ENCODE measurements around the gene TBK1.
A peak's percentile ranks its signal among the peaks of the same experiment; 100 is the strongest.

Gene TBK1

DNA sequence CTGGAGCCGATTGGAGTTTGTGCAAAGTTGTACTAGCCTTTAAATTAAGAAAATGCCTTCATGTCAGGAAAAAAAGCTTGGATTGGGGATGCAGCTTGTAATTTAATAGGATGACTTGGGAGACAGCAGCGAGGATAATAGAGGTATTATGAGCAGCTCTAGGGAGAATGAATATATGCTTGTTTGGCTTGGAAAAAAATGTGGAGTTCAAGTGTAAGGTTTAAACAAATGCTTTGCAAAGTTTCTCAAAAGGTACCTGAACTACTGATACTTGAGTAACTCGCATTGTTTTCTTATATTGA is 93.1 kb downstream of the TBK1 start:
- no peak for DNase-seq (ENCODE audit: low read depth)

DNA sequence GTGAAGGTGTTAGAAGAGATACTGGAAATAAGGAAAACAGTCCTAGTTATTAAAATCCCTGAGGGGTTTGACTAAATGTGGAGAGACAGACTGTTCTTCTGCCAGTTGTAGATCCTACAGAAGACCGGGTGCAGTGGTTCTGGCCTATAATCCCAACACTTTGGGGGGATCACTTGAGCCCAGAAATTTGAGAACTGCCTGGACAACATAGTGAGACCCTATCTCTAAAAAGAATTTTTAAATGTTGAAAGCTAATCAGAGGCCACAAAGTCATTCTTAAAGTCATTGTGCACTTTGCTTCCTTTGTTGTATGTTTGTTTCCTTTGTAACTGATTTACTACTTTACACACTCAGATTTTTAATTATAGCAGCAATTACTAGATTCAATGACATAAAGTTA is 97.2 kb downstream of the TBK1 start:
- DNase-seq (ENCODE audit: low read depth), result no peak

DNA sequence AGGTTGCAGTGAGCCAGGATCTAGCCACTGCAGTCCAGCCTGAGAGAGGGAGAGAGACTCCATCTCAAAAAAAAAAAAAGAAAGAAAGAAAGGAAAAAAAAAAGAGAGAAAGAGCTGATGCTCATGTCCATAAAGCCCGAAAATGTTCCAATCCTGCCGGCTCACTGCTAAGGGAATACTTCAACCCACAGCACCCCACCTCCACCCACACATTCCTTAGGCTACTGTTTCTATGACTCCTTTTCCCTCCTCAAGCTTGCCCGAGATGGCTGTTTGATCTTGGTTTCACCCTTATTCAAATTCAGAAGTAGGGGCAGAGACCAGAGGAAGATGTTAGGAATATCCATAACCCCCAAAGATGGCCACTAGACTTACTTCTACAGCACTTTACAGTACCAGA is 98.8 kb downstream of the TBK1 start:
- no peak for DNase-seq (ENCODE audit: low read depth)

DNA sequence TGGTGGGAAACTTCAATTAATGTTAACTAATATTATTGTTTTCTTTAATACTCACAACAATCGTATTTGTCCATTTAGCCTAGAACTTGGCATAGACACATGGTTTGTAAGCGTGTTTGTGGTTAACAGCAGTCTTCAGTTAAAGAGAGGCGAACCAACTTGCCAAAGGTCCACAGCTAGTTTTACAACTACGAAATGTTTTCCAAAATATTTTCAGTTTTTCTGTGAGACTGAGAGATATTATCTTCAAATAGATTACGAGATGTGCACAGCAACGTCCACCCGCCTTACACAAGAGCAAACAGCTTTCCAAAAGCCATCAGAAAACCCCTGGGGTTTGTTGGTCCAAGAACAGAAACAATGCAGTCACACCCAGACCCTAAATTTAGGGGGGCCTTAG is 99.8 kb downstream of the TBK1 start:
- DNase-seq (ENCODE audit: low read depth), result peak; percentile 67
